Tibial nerve (tissue), 4 donors: ENCODE data around the gene GDF15. TPM values are rescaled to one million over a fixed set of nuclear protein-coding genes. Genes with fewer than 3 reads are reported as not detected.

Experiments used
- DNase-seq, 2 donors: peaks; one replicate each; pipeline ENCODE4 v3.0.0-alpha.2; 2019; ENCODE audit warnings: low spot score in 2 of 2
- H3K27ac ChIP-seq, 4 donors: fragments of 200-600 bp; sonication (generic) in 3 of 4; one replicate each; pipeline ENCODE4 v1.5.1; 2017 to 2019; ENCODE audit warnings: mild to moderate bottlenecking in 1 of 4
- H3K27me3 ChIP-seq, 2 donors: fragments of 200-600 bp; sonication (generic) in 1 of 2; one replicate each; pipeline versions ENCODE4 v1.5.1 to v1.6.0; 2017 to 2019
- H3K36me3 ChIP-seq, 3 donors: fragments of 200-600 bp; sonication (generic); one replicate each; pipeline ENCODE4 v1.5.1; 2018 to 2019
- H3K4me1 ChIP-seq, 4 donors: fragments of 200-600 bp; sonication (generic) in 3 of 4; one replicate each; pipeline ENCODE4 v1.5.1; 2017 to 2019
- H3K4me3 ChIP-seq, 4 donors: fragments of 200-600 bp; sonication (generic) in 3 of 4; one replicate each; pipeline ENCODE4 v1.5.1; 2017 to 2019; ENCODE audit warnings: mild to moderate bottlenecking in 1 of 4, moderate library complexity in 1 of 4
- H3K9me3 ChIP-seq, 4 donors: fragments of 200-600 bp; sonication (generic) in 3 of 4; one replicate each; pipeline ENCODE4 v1.5.1; 2017 to 2019
- CTCF ChIP-seq, 5 experiments: fragments of 200-600 bp in 3 of 5; fragments of 450-650 bp in 2 of 5; sonication (generic) in 3 of 5; IDR thresholded peaks; one replicate each; pipeline ENCODE4 v1.5.1; 2016 to 2019; ENCODE audit warnings: antibody characterized with exemption in 5 of 5, mild to moderate bottlenecking in 3 of 5, moderate library complexity in 2 of 5
- EP300 ChIP-seq, 2 donors: sonication (generic); formaldehyde crosslinking; IDR thresholded peaks; one replicate each; pipeline ENCODE4 v1.6.1; 2017; ENCODE audit warnings: antibody characterized with exemption in 2 of 2, mild to moderate bottlenecking in 1 of 2
- POLR2A ChIP-seq, 2 donors: fragments of 450-650 bp; IDR thresholded peaks; one replicate each; pipeline ENCODE4 v1.6.1; 2017; ENCODE audit warnings: antibody characterized with exemption in 2 of 2, mild to moderate bottlenecking in 2 of 2, moderate library complexity in 2 of 2
- WGBS, 2 donors: methylation state at CpG; one replicate each; pipeline ENCODE4 v1.1.5; 2018; 5-methylcytosine and 5-hydroxymethylcytosine counted together
- small RNA-seq: library from RNA; depleted of rRNA; stranded (forward); fragments of <200 nt; gene quantifications from one replicate; pipeline ENCODE3, GENCODE V24; 2016
- total RNA-seq, 4 donors: library from RNA; depleted of rRNA; stranded (reverse); fragments of >200 nt; gene quantifications; one replicate each; pipeline ENCODE4 v1.1.0, GENCODE V29; 2016

Gene GDF15
- total RNA-seq, 4 donors from 2014 or later = 4.2 to 31.0 (median 13.2) TPM

GRCh38 chr19:18437491-18438330 lies 51.8 kb downstream of the GDF15 start, which contains the start of gene ISYNA1:
ISYNA1 (minus strand) TSS chr19:18438133; CDS start chr19:18437979, 154 bp downstream.
- Histone ChIP-seq H3K4me1 (peaks cover 0 to 58% (median 23%) of the 10 kb centered on the region in 4 donors), H3K27ac (peak within 1 kb of the TSS; percentile 45 to 85 (median 80)), H3K27me3 (no peaks in the 10 kb centered on the region), H3K9me3 (no peaks in the 10 kb centered on the region), H3K4me3 (peak within 1 kb of the TSS; percentile 34 to 72 (median 64)), H3K36me3 (peaks cover 0 to 22% (median 0%) of the 10 kb centered on the region in 3 donors)
- DNase-seq = no peak
- 0 to 3% methylated on average over 25 to 41 of the region's 99 CpGs for WGBS, 2 donors
- no peak for TF ChIP-seq CTCF (IDR thresholded peaks at IDR 0.05)
- TF ChIP-seq EP300 (IDR thresholded peaks at IDR 0.05) = no peak
- TF ChIP-seq POLR2A (IDR thresholded peaks at IDR 0.05) = no peak

- peak overlapping the region in 3 of 4 donors; percentile 34 to 72 (median 71) for H3K4me3 ChIP-seq
- peaks cover 0 to 26% (median 0%) of the 10 kb centered on the region in 3 donors for H3K36me3 ChIP-seq
- no peaks in the 10 kb centered on the region for H3K9me3 ChIP-seq
- peaks cover 0 to 58% (median 21%) of the 10 kb centered on the region in 4 donors for H3K4me1 ChIP-seq
- DNase-seq = no peak
- WGBS, 2 donors = 22 to 32% methylated on average over 17 to 23 of the region's 24 CpGs
- no peak for TF ChIP-seq EP300 (IDR thresholded peaks at IDR 0.05)
- no peak for TF ChIP-seq CTCF (IDR thresholded peaks at IDR 0.05)
- TF ChIP-seq POLR2A (IDR thresholded peaks at IDR 0.05) = no peak
- H3K27me3 ChIP-seq = no peaks in the 10 kb centered on the region
- H3K27ac ChIP-seq = peak overlapping the region; percentile 45 to 85 (median 80)
Observed at GRCh38 chr19:18438331-18439024, 52.5 kb downstream of the GDF15 start.

Small RNA genes lying within 50 kb of the gene (small RNA-seq; reads per million reads assigned to genes)
- not detected for gene MIR3189

Other genes starting within 250 kb of the GDF15 start
- gene PIK3R2, start 233.0 kb upstream of the GDF15 start, total RNA-seq = 10 to 100 TPM; 12.2 to 38.1 (median 15.7) TPM
- 100 to 1,000 TPM in 1 of 4 donors, 10 to 100 TPM in 3; 19.0 to 101 (median 29.4) TPM for gene IFI30, start 212.3 kb upstream of the GDF15 start, total RNA-seq
- gene MPV17L2, start 192.9 kb upstream of the GDF15 start, total RNA-seq = 10 to 100 TPM; 11.1 to 19.0 (median 15.5) TPM
- gene RAB3A, start 182.1 kb upstream of the GDF15 start, total RNA-seq = 1 to 10 TPM in 3 of 4 donors, not detected in 1; 1.5 to 5.1 (median 3.9) TPM
- under 1 TPM in 3 of 4 donors, not detected in 1; under 0.01 to 0.60 (median 0.59) TPM for gene PDE4C, start 159.7 kb upstream of the GDF15 start, total RNA-seq
- gene IQCN, start 111.7 kb upstream of the GDF15 start, total RNA-seq = 10 to 100 TPM in 2 of 4 donors, 1 to 10 TPM in 2; 2.3 to 11.4 (median 8.2) TPM
- 100 to 1,000 TPM; 309 to 553 (median 486) TPM for gene JUND, start 104.5 kb upstream of the GDF15 start, total RNA-seq
- gene LSM4, start 63.1 kb upstream of the GDF15 start, total RNA-seq = 100 to 1,000 TPM in 3 of 4 donors, 10 to 100 TPM in 1; 70.4 to 167 (median 156) TPM
- 10 to 100 TPM; 15.9 to 27.9 (median 20.1) TPM for gene PGPEP1, start 45.6 kb upstream of the GDF15 start, total RNA-seq
- gene LRRC25, start 11.5 kb downstream of the GDF15 start, total RNA-seq = 10 to 100 TPM in 2 of 4 donors, 1 to 10 TPM in 2; 9.0 to 13.8 (median 9.8) TPM
- gene SSBP4, start 33.2 kb downstream of the GDF15 start, total RNA-seq = 100 to 1,000 TPM in 1 of 4 donors, 10 to 100 TPM in 3; 67.4 to 172 (median 84.2) TPM
- gene ISYNA1, start 52.0 kb downstream of the GDF15 start, total RNA-seq = 10 to 100 TPM; 43.5 to 82.2 (median 52.4) TPM
- 10 to 100 TPM; 13.8 to 45.9 (median 26.0) TPM for gene ELL, start 135.9 kb downstream of the GDF15 start, total RNA-seq
- 100 to 1,000 TPM; 391 to 451 (median 434) TPM for gene FKBP8, start 157.4 kb downstream of the GDF15 start, total RNA-seq
- 100 to 1,000 TPM; 122 to 298 (median 167) TPM for gene KXD1, start 171.7 kb downstream of the GDF15 start, total RNA-seq
- 100 to 1,000 TPM; 504 to 826 (median 521) TPM for gene UBA52, start 185.7 kb downstream of the GDF15 start, total RNA-seq
- 100 to 1,000 TPM; 186 to 226 (median 210) TPM for gene REX1BD, start 202.6 kb downstream of the GDF15 start, total RNA-seq
- gene CRLF1, start 220.6 kb downstream of the GDF15 start, total RNA-seq = 100 to 1,000 TPM in 1 of 4 donors, 10 to 100 TPM in 3; 27.4 to 115 (median 43.6) TPM
- 10 to 100 TPM in 1 of 4 donors, 1 to 10 TPM in 2, not detected in 1; 3.1 to 12.6 (median 4.2) TPM for gene TMEM59L, start 226.7 kb downstream of the GDF15 start, total RNA-seq